Activated naive CD8-positive, alpha-beta T cell (primary cell): Measurements from ENCODE around the gene DCDC1.

Source experiments
- H3K27ac Mint-ChIP-seq: one replicate; pipeline ENCODE4 v1.8.0; 2021; ENCODE audit warnings: mixed read lengths
- H3K27me3 Mint-ChIP-seq: one replicate; pipeline ENCODE4 v1.8.0; 2021; ENCODE audit warnings: mixed read lengths
- H3K36me3 Mint-ChIP-seq: one replicate; pipeline ENCODE4 v1.8.0; 2021; ENCODE audit warnings: mixed read lengths
- H3K4me1 Mint-ChIP-seq: one replicate; pipeline ENCODE4 v1.8.0; 2021; ENCODE audit warnings: low read depth, mixed read lengths
- H3K4me3 Mint-ChIP-seq: one replicate; pipeline ENCODE4 v1.8.0; 2021; ENCODE audit warnings: mild to moderate bottlenecking, mixed read lengths
- H3K9me3 Mint-ChIP-seq: one replicate; pipeline ENCODE4 v1.8.0; 2021; ENCODE audit warnings: low read depth, mixed read lengths

The DCDC1 gene

DNA sequence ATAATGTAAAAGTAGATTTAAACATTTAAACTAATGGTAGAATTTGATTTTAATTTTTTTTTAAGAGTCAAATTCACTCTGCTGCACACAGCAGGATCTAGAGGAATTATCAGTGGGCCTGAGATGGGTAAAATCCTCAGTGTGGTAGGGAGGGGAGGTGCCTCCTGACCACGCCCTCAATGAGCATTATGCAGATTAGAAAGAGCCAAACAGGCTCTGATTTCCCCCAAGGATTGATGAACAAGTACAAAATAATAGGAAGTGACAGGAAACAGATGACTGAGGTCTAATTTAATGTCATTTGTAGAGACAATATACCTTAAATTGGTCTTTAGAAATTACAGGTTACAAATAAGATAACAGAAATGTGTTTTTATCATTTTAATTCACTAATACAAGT lies 155.2 kb downstream of the DCDC1 start:
- Mint-ChIP-seq H3K9me3 (no peaks in the 10 kb centered on the region), H3K36me3 (no peaks in the 10 kb centered on the region), H3K4me1 (no peaks in the 10 kb centered on the region), H3K4me3 (no peak overlapping the region), H3K27me3 (peaks cover 7% of the 10 kb centered on the region), H3K27ac (no peak overlapping the region)

DNA sequence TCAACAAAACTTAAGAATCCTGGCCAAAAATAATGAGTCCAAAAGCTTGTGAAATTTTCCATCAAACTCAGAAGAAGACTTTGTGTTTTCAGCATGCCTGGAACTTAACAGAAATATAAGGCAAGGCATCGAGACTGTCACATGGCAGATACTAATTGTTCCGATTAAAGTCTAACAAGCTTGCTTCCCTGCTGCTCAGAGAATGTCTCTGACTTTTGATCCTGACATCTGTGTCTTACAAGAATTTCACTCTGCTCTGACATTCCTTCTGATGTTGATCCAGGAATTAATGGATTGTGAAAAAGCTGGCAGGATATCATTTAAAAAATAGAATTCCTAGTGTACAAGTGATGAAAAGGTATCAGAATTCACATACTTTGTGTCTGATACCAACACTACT lies 170.2 kb downstream of the DCDC1 start:
- no peaks in the 10 kb centered on the region for H3K36me3 Mint-ChIP-seq
- peaks cover 8% of the 10 kb centered on the region for H3K27me3 Mint-ChIP-seq
- no peaks in the 10 kb centered on the region for H3K4me1 Mint-ChIP-seq
- no peaks in the 10 kb centered on the region for H3K9me3 Mint-ChIP-seq
- no peak overlapping the region for H3K4me3 Mint-ChIP-seq
- H3K27ac Mint-ChIP-seq, result no peak overlapping the region

DNA sequence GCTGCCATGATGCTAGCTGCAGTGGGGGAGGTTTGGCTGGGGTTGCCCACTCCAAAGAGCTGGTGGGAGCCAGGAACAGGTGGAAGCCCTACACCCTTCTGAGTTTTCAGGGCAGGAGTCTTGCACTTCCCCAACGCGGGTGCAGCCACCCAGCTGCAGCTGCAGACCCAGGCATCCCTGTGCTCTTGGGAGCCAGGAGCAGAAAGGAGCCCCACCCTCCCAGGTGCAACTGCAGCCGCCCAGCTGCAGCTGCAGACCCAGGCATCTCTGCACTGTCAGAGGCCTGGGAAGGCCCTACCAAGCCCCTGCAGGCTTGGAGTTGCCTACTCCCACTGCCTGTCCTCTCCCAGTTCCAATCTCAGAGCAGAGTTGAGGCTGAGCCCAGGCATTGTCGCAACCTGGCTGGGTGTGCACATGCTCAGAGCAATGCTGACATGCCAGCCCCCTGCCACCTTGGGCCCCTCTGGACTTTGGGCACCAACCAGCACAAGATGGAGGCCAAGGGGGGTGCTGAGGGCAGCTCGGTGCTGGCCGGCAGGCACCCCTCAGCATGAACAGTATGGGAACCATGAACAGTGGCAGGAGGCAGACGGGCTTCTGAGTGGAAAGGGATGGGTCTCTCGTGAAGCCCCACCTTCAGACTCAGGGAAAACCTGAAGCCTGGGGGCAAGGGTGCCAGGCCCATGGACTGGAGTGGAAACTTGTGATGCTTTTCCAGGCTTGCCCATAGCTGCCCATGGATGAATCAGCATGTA lies 195.4 kb downstream of the DCDC1 start:
- H3K4me3 Mint-ChIP-seq, result no peak overlapping the region
- no peaks in the 10 kb centered on the region for H3K4me1 Mint-ChIP-seq
- H3K27me3 Mint-ChIP-seq, result peaks cover 2% of the 10 kb centered on the region
- no peak overlapping the region for H3K27ac Mint-ChIP-seq
- H3K9me3 Mint-ChIP-seq, result peaks cover 17% of the 10 kb centered on the region
- peaks cover 9% of the 10 kb centered on the region for H3K36me3 Mint-ChIP-seq

DNA sequence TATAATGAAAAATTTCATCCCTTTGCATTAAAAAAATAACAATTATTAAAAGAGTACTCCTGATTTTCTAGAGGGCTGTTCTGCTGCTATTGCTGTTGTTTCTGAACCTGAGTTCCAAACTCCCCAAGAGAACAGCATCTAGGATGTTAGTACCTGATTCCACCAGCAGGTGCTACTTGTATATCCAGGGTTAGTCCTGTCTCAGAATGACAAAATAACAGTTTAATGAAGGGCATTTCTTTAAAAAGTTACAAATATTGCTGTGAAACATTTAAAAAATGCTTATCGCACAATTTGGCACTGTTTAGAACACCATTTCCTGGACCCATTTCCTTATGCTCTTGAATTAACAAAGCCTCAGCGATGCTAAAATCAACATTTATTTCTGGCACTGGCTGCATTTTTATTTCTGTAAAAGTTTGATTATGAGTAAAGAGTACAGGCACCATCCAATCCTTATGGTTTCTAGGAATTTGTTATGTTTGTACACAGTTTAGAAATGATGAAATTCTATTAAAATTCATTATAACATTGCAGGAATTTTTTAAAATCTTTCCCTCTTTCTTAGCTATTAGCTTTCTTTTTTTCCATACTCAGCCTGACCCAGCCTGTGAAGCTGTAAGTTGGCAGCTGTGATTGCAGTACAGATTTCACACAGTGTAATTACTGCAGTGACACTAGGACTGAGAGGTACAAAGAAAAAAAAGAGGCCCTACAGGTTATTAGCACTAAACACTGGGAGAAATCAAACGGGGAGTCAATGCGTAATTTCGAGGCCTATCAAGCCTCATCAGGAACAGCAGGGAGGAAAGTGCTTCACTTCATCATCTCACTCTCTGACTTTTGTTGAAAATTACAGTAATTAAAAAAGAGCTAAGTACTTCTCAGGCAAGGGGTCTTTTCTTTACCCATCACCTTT lies 208.8 kb downstream of the DCDC1 start:
- H3K27ac Mint-ChIP-seq, result no peak overlapping the region
- no peaks in the 10 kb centered on the region for H3K36me3 Mint-ChIP-seq
- no peaks in the 10 kb centered on the region for H3K9me3 Mint-ChIP-seq
- H3K4me1 Mint-ChIP-seq, result no peaks in the 10 kb centered on the region
- peaks cover 1% of the 10 kb centered on the region for H3K27me3 Mint-ChIP-seq
- H3K4me3 Mint-ChIP-seq, result no peak overlapping the region

DNA sequence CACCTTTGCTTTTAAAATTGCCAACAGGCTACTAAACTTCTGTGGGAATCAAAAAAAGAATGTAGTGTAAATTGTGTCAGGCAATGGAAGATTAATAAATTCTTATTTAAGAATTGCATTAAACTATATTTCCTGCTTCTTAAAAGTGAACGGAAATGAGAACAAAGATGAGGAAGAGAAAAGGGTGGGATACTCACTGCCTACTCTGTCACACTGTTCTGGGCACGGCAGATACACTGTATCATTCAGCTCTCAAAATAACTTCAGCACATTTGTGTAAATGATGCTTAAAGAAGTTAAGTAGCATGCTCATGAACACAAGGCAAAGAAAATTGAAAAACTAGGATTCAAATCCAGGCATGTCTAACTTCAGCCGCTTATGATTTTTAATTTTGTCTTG lies 218.7 kb downstream of the DCDC1 start:
- Mint-ChIP-seq H3K36me3 (no peaks in the 10 kb centered on the region), H3K27me3 (peaks cover 5% of the 10 kb centered on the region), H3K4me1 (no peaks in the 10 kb centered on the region), H3K4me3 (no peak overlapping the region), H3K9me3 (no peaks in the 10 kb centered on the region), H3K27ac (no peak overlapping the region)

DNA sequence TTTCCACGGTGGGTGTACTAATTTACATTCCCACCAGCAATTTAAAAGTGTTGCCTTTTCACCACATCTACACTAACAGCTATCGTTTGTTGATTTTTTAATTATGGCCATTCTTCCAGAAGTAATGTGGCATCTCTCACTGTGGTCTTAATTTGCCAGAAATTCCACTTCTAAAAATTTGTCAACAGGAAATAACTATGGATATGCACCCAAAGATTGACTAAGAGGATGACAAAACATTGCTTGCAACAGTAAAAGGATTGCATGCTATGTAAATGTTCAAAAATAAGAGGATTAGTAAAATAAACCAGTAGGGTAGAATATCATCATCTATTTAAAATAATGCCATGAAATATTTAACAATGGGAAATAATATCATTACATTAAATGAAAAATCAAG lies 219.5 kb downstream of the DCDC1 start:
- Mint-ChIP-seq H3K36me3 (no peaks in the 10 kb centered on the region), H3K4me1 (no peaks in the 10 kb centered on the region), H3K4me3 (no peak overlapping the region), H3K9me3 (no peaks in the 10 kb centered on the region), H3K27me3 (peaks cover 3% of the 10 kb centered on the region), H3K27ac (no peak overlapping the region)

DNA sequence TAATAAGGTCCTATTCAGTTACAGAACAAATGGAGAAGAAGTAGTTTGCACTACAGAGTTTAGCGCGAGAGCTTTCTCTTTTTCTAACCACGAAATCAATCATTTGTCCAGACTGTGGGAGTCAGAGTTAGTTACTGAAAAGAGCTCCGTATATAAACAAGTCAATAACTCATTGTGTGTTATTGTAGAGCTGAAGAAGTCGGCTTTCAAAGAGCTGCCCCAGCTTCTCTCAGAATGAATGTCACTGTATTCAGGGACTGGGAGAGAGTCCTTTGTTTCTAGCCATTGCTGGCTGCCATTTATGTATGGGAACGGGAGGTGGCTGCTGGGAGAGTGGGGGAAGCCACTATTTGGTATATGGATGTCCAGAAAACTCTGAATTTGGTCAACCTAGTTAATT lies 227.8 kb downstream of the DCDC1 start:
- no peaks in the 10 kb centered on the region for H3K4me1 Mint-ChIP-seq
- no peak overlapping the region for H3K27ac Mint-ChIP-seq

DNA sequence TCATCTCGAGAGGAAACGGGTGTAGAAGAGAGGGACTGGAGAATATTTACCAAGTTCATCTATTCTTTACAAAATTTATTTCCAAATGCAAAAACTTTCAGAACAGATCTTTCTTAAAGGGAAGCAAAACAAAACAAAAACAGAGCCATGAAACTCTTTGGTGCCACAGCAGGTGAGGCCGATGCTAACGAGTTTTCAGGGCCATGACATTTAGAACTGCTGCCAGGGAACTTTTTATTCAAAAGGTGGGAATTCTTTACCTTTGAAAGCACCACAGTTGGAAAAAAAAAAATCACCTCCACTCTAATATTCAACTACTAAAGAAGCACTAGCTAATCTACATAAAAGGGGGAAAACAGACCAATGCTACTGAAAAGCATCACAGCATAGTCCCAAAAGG lies 230.1 kb downstream of the DCDC1 start:
- Mint-ChIP-seq H3K27ac (no peak overlapping the region), H3K4me1 (no peaks in the 10 kb centered on the region), H3K4me3 (no peak overlapping the region), H3K27me3 (no peaks in the 10 kb centered on the region), H3K36me3 (no peaks in the 10 kb centered on the region), H3K9me3 (no peaks in the 10 kb centered on the region)

More for the DNA sequence above, 227.8 kb downstream of the DCDC1 start:
- Mint-ChIP-seq H3K4me3 (no peak overlapping the region), H3K9me3 (no peaks in the 10 kb centered on the region), H3K27me3 (no peaks in the 10 kb centered on the region), H3K36me3 (no peaks in the 10 kb centered on the region)

DNA sequence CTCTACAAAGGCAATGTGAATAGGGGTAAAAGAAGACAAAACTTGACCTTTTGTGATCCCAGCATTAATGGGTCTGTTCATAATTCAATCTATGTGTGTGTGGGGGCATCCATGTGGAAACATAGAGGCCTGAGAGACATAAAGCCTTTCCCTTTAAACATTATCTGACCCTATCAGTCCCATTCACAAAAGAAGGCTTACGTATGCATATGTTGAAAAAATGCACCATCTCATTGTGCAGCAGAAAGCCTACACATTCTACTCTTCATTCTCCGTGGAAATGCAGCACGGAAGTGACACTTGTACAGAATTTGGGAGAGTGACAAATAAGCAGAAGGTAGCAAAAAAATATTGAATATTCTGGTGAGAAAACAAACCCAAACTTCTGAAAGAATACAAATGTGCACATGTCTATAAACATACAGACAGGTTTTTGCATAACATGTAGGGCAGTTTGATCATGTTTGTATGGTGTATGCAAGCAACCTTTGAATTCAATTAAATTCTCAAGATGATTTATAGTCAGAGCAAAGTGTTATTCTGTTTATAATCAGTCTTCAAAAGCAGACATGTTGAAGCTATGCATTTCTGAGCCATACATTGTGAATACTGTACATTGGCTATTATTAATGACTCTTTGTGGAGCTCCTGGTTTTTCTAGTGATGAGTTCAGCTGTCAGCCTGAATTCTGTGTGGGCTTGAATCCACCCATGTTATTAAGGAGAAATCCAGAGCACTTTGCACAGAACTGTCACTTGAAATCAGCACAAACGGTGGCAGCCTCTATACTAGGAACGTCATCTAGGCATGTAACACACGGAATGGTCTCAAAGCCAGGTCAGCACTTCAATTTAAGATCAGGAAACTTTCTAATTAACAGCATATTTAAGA lies 236.8 kb downstream of the DCDC1 start:
- Mint-ChIP-seq H3K27me3 (no peaks in the 10 kb centered on the region), H3K4me3 (no peak overlapping the region), H3K9me3 (no peaks in the 10 kb centered on the region), H3K4me1 (no peaks in the 10 kb centered on the region), H3K36me3 (no peaks in the 10 kb centered on the region), H3K27ac (no peak overlapping the region)

DNA sequence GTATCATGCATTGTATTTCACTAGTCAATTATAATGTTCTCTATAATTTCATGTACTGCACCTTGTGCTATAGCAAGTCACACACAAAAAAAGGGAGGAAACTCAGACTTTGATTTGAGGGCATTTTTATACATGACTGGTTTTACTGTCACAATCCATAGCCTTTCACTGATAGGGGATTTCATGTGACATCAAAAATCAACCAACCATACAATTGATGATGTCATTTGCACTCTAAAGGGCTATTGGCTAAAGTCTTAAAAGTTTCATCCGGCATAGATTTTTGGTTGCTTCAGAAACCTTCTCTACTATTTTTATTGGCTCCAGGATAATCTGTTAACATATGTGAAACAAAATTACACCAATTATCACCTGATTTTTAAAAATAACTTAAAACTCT lies 237.8 kb downstream of the DCDC1 start:
- no peak overlapping the region for H3K4me3 Mint-ChIP-seq
- no peaks in the 10 kb centered on the region for H3K9me3 Mint-ChIP-seq
- no peaks in the 10 kb centered on the region for H3K4me1 Mint-ChIP-seq
- H3K27ac Mint-ChIP-seq, result no peak overlapping the region
- H3K36me3 Mint-ChIP-seq, result no peaks in the 10 kb centered on the region
- no peaks in the 10 kb centered on the region for H3K27me3 Mint-ChIP-seq

DNA sequence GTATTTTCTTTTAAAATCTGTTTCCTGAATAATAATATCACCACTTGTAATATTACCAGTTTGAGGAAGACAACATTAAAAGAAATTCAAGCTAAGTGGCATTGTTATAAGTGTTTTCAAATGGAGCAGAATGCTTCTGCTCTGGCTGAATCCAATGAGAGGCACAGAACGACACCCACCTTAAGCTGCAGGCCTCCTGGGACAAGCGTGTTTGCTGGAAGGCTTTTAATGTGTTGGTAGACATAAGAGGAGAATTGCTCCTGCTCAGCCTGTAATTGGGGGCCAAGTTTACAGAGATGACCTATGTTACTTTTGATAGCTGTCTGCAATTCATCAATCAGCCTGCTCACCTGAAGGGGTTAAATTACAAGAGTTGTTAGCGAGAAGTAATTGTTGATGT lies 242.2 kb downstream of the DCDC1 start:
- Mint-ChIP-seq H3K27me3 (no peaks in the 10 kb centered on the region), H3K27ac (no peak overlapping the region), H3K36me3 (no peaks in the 10 kb centered on the region), H3K4me1 (no peaks in the 10 kb centered on the region), H3K4me3 (no peak overlapping the region), H3K9me3 (no peaks in the 10 kb centered on the region)

DNA sequence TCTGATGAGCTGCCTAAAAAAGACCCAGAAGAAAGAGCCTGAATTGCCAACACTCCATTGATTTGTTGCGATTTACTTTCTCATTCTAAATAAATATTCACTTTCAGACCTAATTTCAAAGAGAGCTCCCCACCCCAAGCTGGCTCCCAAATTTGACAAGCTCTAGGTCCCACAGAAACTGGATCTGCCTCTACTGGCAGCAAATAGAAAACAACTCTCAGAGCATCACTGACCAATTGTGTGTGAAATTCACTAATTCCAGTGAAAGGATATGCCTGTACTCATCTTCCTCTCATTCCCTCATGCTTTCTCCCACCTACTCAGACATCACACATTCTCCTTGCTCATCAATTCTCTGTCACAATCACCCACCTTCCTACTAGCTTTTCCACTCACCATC lies 249.1 kb downstream of the DCDC1 start:
- no peak overlapping the region for H3K4me3 Mint-ChIP-seq
- H3K27ac Mint-ChIP-seq, result no peak overlapping the region
- H3K36me3 Mint-ChIP-seq, result no peaks in the 10 kb centered on the region
- no peaks in the 10 kb centered on the region for H3K9me3 Mint-ChIP-seq
- no peaks in the 10 kb centered on the region for H3K4me1 Mint-ChIP-seq
- peaks cover 3% of the 10 kb centered on the region for H3K27me3 Mint-ChIP-seq

DNA sequence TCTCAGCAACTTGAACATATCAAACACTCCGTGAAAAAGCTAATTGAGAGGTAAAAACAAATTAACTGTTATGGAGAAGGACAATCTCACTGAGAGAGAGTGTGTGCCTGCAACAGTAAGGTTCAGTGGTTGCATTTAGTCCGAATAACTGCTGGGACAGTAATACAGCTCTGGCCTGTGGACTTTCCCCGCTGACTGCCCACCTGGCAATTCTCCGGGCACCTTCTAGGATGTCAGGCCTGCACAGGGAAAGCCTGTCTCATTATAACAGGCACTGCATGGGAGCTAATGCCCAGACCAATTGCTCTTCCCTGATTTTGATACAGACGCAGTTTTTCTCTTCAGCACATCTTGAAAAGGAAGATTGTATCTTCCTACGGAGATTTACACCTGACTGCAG lies 251.0 kb downstream of the DCDC1 start:
- Mint-ChIP-seq H3K27ac (no peak overlapping the region), H3K36me3 (no peaks in the 10 kb centered on the region), H3K4me1 (no peaks in the 10 kb centered on the region), H3K9me3 (no peaks in the 10 kb centered on the region), H3K27me3 (peaks cover 5% of the 10 kb centered on the region), H3K4me3 (no peak overlapping the region)

DNA sequence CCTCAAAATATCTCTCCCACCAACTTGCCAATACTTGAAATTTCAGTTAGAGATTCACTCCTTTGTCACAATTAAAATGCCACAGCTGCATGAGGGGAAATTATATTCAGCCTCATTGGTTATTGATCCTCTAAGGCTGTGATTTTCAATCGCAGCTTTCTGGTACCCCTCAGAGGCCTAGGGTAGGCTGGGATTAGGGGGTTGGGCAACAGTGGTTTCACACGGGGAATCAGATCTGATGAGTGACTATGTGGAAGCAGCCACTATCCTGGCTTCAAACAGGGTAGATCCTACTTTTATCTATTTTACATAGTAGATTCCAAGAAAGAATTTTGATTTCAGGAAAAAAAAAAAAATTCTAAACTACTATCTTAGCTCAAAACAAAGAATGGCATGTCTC lies 252.5 kb downstream of the DCDC1 start:
- H3K4me1 Mint-ChIP-seq, result no peaks in the 10 kb centered on the region
- no peaks in the 10 kb centered on the region for H3K36me3 Mint-ChIP-seq
- peaks cover 5% of the 10 kb centered on the region for H3K27me3 Mint-ChIP-seq
- no peak overlapping the region for H3K27ac Mint-ChIP-seq
- no peak overlapping the region for H3K4me3 Mint-ChIP-seq
- H3K9me3 Mint-ChIP-seq, result no peaks in the 10 kb centered on the region

DNA sequence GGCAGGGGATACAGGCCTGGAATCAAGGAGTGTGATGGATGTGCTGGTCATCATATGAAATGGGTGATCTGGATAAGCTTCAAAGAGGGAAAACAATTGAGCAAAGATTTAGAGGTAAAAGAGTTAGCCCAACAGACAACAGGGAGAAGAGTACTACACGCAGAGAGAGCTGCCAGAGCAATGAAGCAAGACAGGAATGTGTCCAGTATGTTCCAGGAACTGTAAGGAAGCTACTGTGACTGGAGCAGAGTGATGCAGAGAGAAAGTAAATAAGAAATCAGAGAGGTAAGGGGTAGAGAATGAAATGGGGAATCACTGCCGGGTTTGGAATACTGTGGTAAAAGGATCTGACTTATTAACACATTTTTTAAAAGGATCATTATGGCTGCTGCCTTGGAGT lies 255.1 kb downstream of the DCDC1 start:
- H3K27ac Mint-ChIP-seq, result no peak overlapping the region
- H3K27me3 Mint-ChIP-seq, result peaks cover 3% of the 10 kb centered on the region
- no peaks in the 10 kb centered on the region for H3K36me3 Mint-ChIP-seq
- H3K4me1 Mint-ChIP-seq, result no peaks in the 10 kb centered on the region
- no peak overlapping the region for H3K4me3 Mint-ChIP-seq
- no peaks in the 10 kb centered on the region for H3K9me3 Mint-ChIP-seq
